ENCODE measurements around the gene VMP1.
"Not testable (repeated sequence)": the region's sequence is repeated elsewhere in the genome, so short reads cannot be mapped to it uniquely, and the experiment has no call there.

DNA sequence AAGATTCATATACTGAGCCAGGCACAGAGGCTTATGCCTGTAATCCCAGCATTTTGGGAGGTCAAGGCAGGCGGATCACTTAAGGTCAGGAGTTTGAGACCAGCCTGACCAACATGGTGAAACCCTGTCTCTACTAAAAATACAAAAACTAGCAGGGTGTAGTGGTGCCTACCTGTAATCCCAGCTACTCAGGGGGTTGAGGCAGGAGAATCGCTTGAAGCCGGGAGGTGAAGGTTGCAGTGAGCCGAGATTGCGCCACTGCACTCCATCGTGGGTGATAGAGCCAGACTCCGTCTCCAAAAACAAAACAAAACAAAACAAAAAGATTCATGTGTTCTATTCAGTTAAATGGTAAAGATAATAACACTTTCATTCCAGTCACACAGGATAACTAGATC, 121.4 kb downstream of the VMP1 start:
- TF ChIP-seq CTCF (IDR thresholded peaks at IDR 0.05; ENCODE audit: low read depth, low read length, missing input control); YY1 (IDR thresholded peaks at IDR 0.05); GABPA (IDR thresholded peaks at IDR 0.05 in 1 of 2, conservative IDR thresholded peaks at IDR 0.05 in 1 of 2); RAD21 (IDR thresholded peaks at IDR 0.05); SP1 (IDR thresholded peaks at IDR 0.05); FOXA1 (IDR thresholded peaks at IDR 0.05); EGR1 (IDR thresholded peaks at IDR 0.05; ENCODE audit: low read depth in 2 of 2): not testable (repeated sequence)
- TF ChIP-seq, protein P1, sequence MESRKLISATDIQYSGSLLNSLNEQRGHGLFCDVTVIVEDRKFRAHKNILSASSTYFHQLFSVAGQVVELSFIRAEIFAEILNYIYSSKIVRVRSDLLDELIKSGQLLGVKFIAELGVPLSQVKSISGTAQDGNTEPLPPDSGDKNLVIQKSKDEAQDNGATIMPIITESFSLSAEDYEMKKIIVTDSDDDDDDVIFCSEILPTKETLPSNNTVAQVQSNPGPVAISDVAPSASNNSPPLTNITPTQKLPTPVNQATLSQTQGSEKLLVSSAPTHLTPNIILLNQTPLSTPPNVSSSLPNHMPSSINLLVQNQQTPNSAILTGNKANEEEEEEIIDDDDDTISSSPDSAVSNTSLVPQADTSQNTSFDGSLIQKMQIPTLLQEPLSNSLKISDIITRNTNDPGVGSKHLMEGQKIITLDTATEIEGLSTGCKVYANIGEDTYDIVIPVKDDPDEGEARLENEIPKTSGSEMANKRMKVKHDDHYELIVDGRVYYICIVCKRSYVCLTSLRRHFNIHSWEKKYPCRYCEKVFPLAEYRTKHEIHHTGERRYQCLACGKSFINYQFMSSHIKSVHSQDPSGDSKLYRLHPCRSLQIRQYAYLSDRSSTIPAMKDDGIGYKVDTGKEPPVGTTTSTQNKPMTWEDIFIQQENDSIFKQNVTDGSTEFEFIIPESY (IDR thresholded peaks at IDR 0.05), result not testable (repeated sequence)
- TF ChIP-seq, protein P2, sequence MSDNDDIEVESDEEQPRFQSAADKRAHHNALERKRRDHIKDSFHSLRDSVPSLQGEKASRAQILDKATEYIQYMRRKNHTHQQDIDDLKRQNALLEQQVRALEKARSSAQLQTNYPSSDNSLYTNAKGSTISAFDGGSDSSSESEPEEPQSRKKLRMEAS (IDR thresholded peaks at IDR 0.05), result not testable (repeated sequence)
- TF ChIP-seq, protein P3, sequence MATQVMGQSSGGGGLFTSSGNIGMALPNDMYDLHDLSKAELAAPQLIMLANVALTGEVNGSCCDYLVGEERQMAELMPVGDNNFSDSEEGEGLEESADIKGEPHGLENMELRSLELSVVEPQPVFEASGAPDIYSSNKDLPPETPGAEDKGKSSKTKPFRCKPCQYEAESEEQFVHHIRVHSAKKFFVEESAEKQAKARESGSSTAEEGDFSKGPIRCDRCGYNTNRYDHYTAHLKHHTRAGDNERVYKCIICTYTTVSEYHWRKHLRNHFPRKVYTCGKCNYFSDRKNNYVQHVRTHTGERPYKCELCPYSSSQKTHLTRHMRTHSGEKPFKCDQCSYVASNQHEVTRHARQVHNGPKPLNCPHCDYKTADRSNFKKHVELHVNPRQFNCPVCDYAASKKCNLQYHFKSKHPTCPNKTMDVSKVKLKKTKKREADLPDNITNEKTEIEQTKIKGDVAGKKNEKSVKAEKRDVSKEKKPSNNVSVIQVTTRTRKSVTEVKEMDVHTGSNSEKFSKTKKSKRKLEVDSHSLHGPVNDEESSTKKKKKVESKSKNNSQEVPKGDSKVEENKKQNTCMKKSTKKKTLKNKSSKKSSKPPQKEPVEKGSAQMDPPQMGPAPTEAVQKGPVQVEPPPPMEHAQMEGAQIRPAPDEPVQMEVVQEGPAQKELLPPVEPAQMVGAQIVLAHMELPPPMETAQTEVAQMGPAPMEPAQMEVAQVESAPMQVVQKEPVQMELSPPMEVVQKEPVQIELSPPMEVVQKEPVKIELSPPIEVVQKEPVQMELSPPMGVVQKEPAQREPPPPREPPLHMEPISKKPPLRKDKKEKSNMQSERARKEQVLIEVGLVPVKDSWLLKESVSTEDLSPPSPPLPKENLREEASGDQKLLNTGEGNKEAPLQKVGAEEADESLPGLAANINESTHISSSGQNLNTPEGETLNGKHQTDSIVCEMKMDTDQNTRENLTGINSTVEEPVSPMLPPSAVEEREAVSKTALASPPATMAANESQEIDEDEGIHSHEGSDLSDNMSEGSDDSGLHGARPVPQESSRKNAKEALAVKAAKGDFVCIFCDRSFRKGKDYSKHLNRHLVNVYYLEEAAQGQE (IDR thresholded peaks at IDR 0.05), result not testable (repeated sequence)

Measured in liver (tissue), 3 donors.